ENCODE measurements around the gene EXOC6. TPM values are rescaled to one million over a fixed set of nuclear protein-coding genes. Genes with fewer than 3 reads are reported as not detected.

The EXOC6 gene
- polyA plus RNA-seq, 1 donor: 20.3 TPM

DNA sequence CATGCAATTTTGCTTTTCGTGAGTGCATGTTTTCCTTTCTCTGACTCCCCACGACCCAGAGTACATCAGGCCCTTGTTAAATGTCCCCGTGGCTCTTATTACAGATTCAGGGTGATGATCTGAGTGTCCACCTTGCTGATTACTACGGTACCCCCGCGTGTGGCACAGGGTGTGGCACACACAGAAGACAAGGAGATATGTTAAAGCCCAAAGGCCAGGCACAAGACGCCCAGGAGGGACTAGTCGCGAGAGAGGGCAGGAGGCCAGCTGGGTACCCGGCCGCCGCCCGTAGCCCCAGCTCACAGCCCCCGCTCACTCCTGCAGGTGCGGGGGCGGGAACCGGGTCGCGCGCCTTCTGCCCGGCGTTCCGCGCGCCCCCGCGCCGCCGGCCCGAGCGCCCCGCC is 281 bp upstream of the EXOC6 start:
- no peak for DNase-seq
- peak overlapping the region; percentile 77 for H3K4me3 ChIP-seq (ENCODE audit: low read length)
- WGBS (ENCODE audit: insufficient coverage, low lambda C conversion rate): no CpG with 5 or more reads among the region's 32 CpGs
- H3K4me1 ChIP-seq (ENCODE audit: control insufficient read depth, insufficient read depth, low read length): peaks cover 2% of the 10 kb centered on the region
- H3K27me3 ChIP-seq (ENCODE audit: control insufficient read depth, insufficient read depth, low read length): no peaks in the 10 kb centered on the region
- H3K27ac ChIP-seq (ENCODE audit: low read length): no peak overlapping the region
- H3K36me3 ChIP-seq (ENCODE audit: control insufficient read depth, insufficient read depth, low read length): no peaks in the 10 kb centered on the region
- H3K9me3 ChIP-seq (ENCODE audit: control insufficient read depth, low read depth, low read length): no peaks in the 10 kb centered on the region

DNA sequence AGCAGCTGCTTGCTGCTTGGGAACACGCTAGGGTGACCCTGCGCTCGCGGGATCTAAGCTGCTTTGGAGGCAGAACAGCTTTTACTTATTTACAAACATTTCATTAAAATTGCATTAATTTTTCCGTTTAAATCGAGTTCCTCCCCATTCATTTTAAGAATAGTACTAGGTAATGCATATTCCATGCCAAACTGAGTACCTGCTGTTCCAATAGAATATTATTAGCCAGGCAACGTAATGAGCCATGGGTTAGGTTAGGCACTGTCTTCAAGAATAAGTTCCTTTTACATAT is 860 bp downstream of the EXOC6 start:
- H3K36me3 ChIP-seq (ENCODE audit: control insufficient read depth, insufficient read depth, low read length): no peaks in the 10 kb centered on the region
- H3K27me3 ChIP-seq (ENCODE audit: control insufficient read depth, insufficient read depth, low read length): no peaks in the 10 kb centered on the region
- WGBS (ENCODE audit: insufficient coverage, low lambda C conversion rate): 10% methylated on average over 2 of the region's 7 CpGs
- H3K9me3 ChIP-seq (ENCODE audit: control insufficient read depth, low read depth, low read length): no peaks in the 10 kb centered on the region
- H3K4me3 ChIP-seq (ENCODE audit: low read length): peak overlapping the region; percentile 77
- H3K27ac ChIP-seq (ENCODE audit: low read length): peak overlapping the region; percentile 76
- H3K4me1 ChIP-seq (ENCODE audit: control insufficient read depth, insufficient read depth, low read length): peaks cover 2% of the 10 kb centered on the region
- peak in 1 of 2 donors; percentile 46 for DNase-seq

DNA sequence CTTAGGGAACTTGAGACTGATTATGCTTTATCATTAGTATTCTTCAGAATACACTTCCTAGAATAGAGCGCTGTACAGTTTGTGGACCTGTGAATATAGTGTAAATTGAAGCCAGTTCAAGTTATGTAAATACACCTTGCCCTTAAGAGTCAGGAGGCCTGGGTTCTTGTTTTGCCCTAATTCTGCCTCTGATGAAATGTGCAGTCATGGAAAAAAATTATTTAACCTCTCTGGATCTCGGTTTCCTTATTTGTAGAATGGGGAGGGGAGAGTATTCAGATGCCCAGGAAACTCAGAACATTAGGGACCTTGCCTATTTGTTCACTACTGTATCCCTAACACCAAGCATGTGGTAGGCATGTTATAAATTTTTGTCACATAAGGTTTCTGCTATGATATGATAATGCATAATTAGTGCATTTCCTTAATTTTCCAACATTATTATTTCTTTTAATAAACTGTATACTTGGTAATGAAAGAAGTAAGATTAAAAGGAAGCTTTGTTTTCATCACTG is 1.3 kb downstream of the EXOC6 start:
- Histone ChIP-seq H3K27ac (ENCODE audit: low read length) (no peak overlapping the region), H3K4me1 (ENCODE audit: control insufficient read depth, insufficient read depth, low read length) (peaks cover 2% of the 10 kb centered on the region), H3K4me3 (ENCODE audit: low read length) (peak overlapping the region; percentile 77), H3K27me3 (ENCODE audit: control insufficient read depth, insufficient read depth, low read length) (no peaks in the 10 kb centered on the region), H3K9me3 (ENCODE audit: control insufficient read depth, low read depth, low read length) (no peaks in the 10 kb centered on the region), H3K36me3 (ENCODE audit: control insufficient read depth, insufficient read depth, low read length) (no peaks in the 10 kb centered on the region)
- DNase-seq: no peak
- no CpG with 5 or more reads among the region's 2 CpGs for WGBS (ENCODE audit: insufficient coverage, low lambda C conversion rate)

DNA sequence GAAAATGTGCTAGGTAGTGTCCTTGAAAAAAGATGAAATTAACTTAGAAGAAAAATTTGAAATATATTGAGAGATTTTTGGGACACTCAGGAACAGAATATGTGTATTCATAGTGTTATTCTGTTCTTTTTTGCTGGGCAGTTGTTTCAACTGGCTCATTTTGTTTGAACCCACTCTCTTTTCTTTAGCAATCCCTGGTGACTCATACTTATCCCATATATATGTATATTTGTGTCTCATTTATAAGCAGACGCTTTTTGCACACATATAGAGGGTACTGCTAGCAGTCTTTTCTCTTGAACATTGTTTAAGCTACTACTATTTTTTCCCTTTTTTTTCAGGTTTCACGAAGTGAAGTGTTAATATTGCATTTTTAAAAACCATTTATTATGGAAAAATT is 1.9 kb downstream of the EXOC6 start:
- Histone ChIP-seq H3K4me1 (ENCODE audit: control insufficient read depth, insufficient read depth, low read length) (peaks cover 2% of the 10 kb centered on the region), H3K9me3 (ENCODE audit: control insufficient read depth, low read depth, low read length) (no peaks in the 10 kb centered on the region), H3K27ac (ENCODE audit: low read length) (no peak overlapping the region), H3K36me3 (ENCODE audit: control insufficient read depth, insufficient read depth, low read length) (no peaks in the 10 kb centered on the region), H3K4me3 (ENCODE audit: low read length) (no peak overlapping the region), H3K27me3 (ENCODE audit: control insufficient read depth, insufficient read depth, low read length) (no peaks in the 10 kb centered on the region)
- DNase-seq: no peak
- 93% methylated on average over 2 of the region's 2 CpGs for WGBS (ENCODE audit: insufficient coverage, low lambda C conversion rate)

DNA sequence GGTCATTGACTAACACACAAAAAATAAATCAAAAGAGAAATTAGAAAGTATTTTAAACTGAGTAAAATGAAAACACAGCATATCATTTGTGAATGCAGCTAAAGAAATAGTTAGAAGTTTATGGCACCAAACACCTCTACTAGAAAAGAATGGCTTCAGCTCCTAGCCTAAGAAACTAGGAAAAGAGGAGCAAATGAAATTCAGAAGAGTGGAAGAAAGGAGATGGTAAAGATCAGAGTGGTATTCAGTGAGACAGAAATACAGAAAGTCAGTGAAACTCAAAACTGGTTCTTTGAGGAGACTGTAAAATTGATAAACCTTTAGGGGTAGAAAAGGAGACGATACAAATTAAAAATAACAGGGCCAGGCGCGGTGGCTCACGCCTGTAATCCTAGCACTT is 2.7 kb downstream of the EXOC6 start:
- DNase-seq: no peak
- Histone ChIP-seq H3K4me1 (ENCODE audit: control insufficient read depth, insufficient read depth, low read length) (peaks cover 2% of the 10 kb centered on the region), H3K9me3 (ENCODE audit: control insufficient read depth, low read depth, low read length) (no peaks in the 10 kb centered on the region), H3K36me3 (ENCODE audit: control insufficient read depth, insufficient read depth, low read length) (no peaks in the 10 kb centered on the region), H3K4me3 (ENCODE audit: low read length) (no peak overlapping the region), H3K27ac (ENCODE audit: low read length) (no peak overlapping the region), H3K27me3 (ENCODE audit: control insufficient read depth, insufficient read depth, low read length) (no peaks in the 10 kb centered on the region)
- WGBS (ENCODE audit: insufficient coverage, low lambda C conversion rate): no CpG with 5 or more reads among the region's 4 CpGs

DNA sequence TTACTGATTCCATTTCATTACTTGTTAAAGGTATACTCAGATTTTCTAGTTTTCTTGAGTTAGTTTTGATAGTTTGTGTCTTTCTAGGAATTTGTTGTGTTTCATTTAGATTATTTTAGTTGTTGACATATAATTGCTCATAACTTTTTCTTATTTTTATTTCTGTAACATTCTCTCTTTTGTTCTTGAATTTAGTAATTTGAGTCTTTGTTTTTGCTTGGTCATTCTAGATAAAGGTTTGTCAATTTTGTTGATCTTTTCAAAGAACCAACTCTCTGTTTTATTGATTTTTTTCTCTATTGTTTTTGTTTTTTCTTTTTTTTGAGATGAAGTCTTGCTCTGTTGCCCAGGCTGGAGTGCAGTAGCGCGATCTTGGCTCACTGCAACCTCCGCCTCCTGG is 7.2 kb downstream of the EXOC6 start:
- Histone ChIP-seq H3K36me3 (ENCODE audit: control insufficient read depth, insufficient read depth, low read length) (no peaks in the 10 kb centered on the region), H3K4me1 (ENCODE audit: control insufficient read depth, insufficient read depth, low read length) (no peaks in the 10 kb centered on the region), H3K4me3 (ENCODE audit: low read length) (no peak overlapping the region), H3K27me3 (ENCODE audit: control insufficient read depth, insufficient read depth, low read length) (no peaks in the 10 kb centered on the region), H3K27ac (ENCODE audit: low read length) (no peak overlapping the region), H3K9me3 (ENCODE audit: control insufficient read depth, low read depth, low read length) (peaks cover 21% of the 10 kb centered on the region)
- no peak for DNase-seq
- WGBS (ENCODE audit: insufficient coverage, low lambda C conversion rate): no CpG with 5 or more reads among the region's 3 CpGs

DNA sequence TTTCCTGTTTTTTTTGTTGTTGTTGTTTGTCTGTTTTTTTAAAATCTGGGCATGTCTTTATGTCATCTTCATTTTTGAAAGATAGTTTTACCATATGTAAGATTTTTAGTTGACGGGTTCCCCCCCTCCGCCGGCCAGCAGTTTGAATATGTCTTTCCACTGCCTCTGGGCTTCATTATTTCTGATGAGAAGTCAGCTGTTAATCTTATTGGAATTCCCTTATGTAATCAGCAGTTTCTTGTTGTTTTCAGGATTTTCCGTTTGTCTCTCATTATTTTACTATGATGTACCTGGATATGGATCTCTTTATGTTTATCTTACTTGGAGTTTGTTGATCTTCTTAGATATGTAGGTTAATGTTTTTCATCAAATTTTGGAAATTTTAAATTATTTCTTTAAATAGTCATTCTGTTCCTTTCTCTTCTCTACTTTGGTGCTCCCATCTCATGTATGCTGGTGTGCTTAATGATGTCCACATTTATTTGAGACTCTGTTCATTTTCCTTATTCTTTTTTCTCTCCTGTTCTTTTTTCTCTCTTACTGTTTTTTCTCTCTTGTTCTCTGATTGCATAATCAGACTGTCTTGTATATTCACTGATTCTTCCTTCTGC is 9.7 kb downstream of the EXOC6 start:
- no peaks in the 10 kb centered on the region for H3K27me3 ChIP-seq (ENCODE audit: control insufficient read depth, insufficient read depth, low read length)
- no peaks in the 10 kb centered on the region for H3K36me3 ChIP-seq (ENCODE audit: control insufficient read depth, insufficient read depth, low read length)
- no peaks in the 10 kb centered on the region for H3K4me1 ChIP-seq (ENCODE audit: control insufficient read depth, insufficient read depth, low read length)
- H3K27ac ChIP-seq (ENCODE audit: low read length): no peak overlapping the region
- H3K9me3 ChIP-seq (ENCODE audit: control insufficient read depth, low read depth, low read length): peaks cover 23% of the 10 kb centered on the region
- no peak for DNase-seq
- no peak overlapping the region for H3K4me3 ChIP-seq (ENCODE audit: low read length)
- 89% methylated on average over 1 of the region's 4 CpGs for WGBS (ENCODE audit: insufficient coverage, low lambda C conversion rate)

DNA sequence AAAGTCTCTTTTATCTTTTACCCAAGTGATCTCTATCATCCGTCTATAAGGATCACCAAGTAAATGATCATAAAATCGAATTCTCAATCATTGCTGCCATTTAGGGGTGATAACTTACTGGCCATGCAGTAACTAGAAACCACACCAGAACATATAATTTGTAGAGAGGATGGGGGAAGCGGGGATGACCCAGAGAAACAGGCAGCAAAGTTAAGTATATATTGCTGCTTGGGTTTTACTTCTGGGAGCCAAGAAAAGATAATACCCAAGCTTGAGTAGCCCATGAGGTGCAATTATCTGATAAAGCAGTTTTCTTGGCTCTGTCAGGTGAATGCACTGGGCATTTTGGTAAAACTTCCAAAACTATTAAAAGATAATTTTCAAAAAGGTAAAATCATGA is 18.9 kb downstream of the EXOC6 start:
- 50% methylated on average over 1 of the region's 3 CpGs for WGBS (ENCODE audit: insufficient coverage, low lambda C conversion rate)
- no peak overlapping the region for H3K4me3 ChIP-seq (ENCODE audit: low read length)
- H3K4me1 ChIP-seq (ENCODE audit: control insufficient read depth, insufficient read depth, low read length): no peaks in the 10 kb centered on the region
- DNase-seq: no peak
- no peaks in the 10 kb centered on the region for H3K36me3 ChIP-seq (ENCODE audit: control insufficient read depth, insufficient read depth, low read length)
- no peaks in the 10 kb centered on the region for H3K27me3 ChIP-seq (ENCODE audit: control insufficient read depth, insufficient read depth, low read length)
- no peak overlapping the region for H3K27ac ChIP-seq (ENCODE audit: low read length)
- no peaks in the 10 kb centered on the region for H3K9me3 ChIP-seq (ENCODE audit: control insufficient read depth, low read depth, low read length)

DNA sequence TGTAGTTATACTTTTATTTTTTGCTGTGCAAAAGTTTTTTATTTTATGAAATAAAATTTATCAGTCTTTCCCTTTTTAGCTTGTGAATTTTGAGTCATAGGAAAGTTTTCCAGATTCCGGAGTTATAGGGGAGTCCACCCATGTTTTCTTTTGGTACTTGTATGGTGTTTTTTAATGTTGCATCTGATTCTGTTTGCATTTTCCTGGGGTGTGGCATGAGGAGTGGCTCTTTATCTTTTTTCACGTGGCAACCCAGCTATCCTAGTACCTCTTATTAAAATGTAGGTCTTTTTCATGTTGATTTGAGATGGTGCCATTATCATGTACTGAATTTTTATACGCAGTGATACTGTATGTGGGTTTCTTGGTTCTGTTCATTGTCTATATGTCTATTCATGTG is 19.7 kb downstream of the EXOC6 start:
- Histone ChIP-seq H3K4me1 (ENCODE audit: control insufficient read depth, insufficient read depth, low read length) (no peaks in the 10 kb centered on the region), H3K36me3 (ENCODE audit: control insufficient read depth, insufficient read depth, low read length) (no peaks in the 10 kb centered on the region), H3K4me3 (ENCODE audit: low read length) (no peak overlapping the region), H3K27me3 (ENCODE audit: control insufficient read depth, insufficient read depth, low read length) (no peaks in the 10 kb centered on the region), H3K27ac (ENCODE audit: low read length) (no peak overlapping the region), H3K9me3 (ENCODE audit: control insufficient read depth, low read depth, low read length) (no peaks in the 10 kb centered on the region)
- WGBS (ENCODE audit: insufficient coverage, low lambda C conversion rate): 100% methylated on average over 1 of the region's 3 CpGs
- DNase-seq: no peak

DNA sequence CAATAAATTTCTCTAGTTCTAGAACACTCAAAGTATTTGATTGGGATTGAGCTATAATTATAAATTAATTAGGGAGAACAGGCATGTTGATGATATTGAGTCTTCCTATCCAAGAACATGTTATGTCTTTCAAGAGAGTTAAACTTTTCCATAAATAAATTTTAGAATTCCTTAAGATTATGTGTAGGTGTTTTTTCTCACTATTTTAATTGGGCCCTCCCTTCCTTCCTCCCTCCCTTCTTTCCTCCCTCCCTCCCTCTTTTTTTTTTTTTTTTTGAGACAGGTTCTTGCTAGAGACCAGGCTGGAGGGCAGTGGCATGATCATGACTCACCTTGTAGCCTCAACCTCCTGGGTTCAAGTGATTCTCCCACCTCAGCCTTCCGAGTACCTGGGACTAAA is 20.2 kb downstream of the EXOC6 start:
- Histone ChIP-seq H3K27me3 (ENCODE audit: control insufficient read depth, insufficient read depth, low read length) (no peaks in the 10 kb centered on the region), H3K36me3 (ENCODE audit: control insufficient read depth, insufficient read depth, low read length) (no peaks in the 10 kb centered on the region), H3K27ac (ENCODE audit: low read length) (no peak overlapping the region), H3K4me3 (ENCODE audit: low read length) (no peak overlapping the region), H3K4me1 (ENCODE audit: control insufficient read depth, insufficient read depth, low read length) (no peaks in the 10 kb centered on the region), H3K9me3 (ENCODE audit: control insufficient read depth, low read depth, low read length) (no peaks in the 10 kb centered on the region)
- DNase-seq: no peak
- no CpG with 5 or more reads among the region's 1 CpG for WGBS (ENCODE audit: insufficient coverage, low lambda C conversion rate)

DNA sequence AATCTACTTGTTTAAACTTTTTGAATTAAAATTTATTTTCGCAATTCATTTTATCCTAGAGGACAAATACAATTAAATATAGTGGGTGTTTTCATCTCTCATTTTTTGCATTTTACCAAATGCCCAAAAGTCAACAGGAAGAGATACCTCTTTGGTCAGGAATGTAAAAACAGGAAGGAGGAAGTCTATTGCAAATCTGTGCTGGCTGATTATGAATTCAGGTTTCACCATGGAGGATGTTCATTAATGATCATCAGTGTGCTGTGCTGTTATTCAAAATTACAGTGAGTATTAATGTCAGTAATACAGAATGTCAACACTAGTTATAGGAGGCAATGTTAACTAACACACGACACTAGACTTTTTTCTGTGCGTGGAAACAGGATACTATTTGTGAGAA is 24.7 kb downstream of the EXOC6 start:
- Histone ChIP-seq H3K4me3 (ENCODE audit: low read length) (no peak overlapping the region), H3K4me1 (ENCODE audit: control insufficient read depth, insufficient read depth, low read length) (no peaks in the 10 kb centered on the region), H3K27me3 (ENCODE audit: control insufficient read depth, insufficient read depth, low read length) (no peaks in the 10 kb centered on the region), H3K9me3 (ENCODE audit: control insufficient read depth, low read depth, low read length) (no peaks in the 10 kb centered on the region), H3K36me3 (ENCODE audit: control insufficient read depth, insufficient read depth, low read length) (no peaks in the 10 kb centered on the region), H3K27ac (ENCODE audit: low read length) (no peak overlapping the region)
- 100% methylated on average over 1 of the region's 3 CpGs for WGBS (ENCODE audit: insufficient coverage, low lambda C conversion rate)
- no peak for DNase-seq
